IMR-90 (cell line): Measurements from ENCODE around the gene AP5B1. TPM values are rescaled to one million over a fixed set of nuclear protein-coding genes. Genes with fewer than 3 reads are reported as not detected.
"Not testable (repeated sequence)": the region's sequence is repeated elsewhere in the genome, so short reads cannot be mapped to it uniquely, and the experiment has no call there.

Source experiments
- ATAC-seq: fragments of 200-7000 bp; cut with Tn5 transposase; 2 replicates; pipeline ENCODE4 v1.9.1; 2020; ENCODE audit warnings: low read depth, mild to moderate bottlenecking, moderate library complexity
- BruUV-seq: library from RNA; stranded (reverse); fragments of 400-500 nt; replicated peaks from 2 replicates; lab custom pipeline; 2021; lab: Mats Ljungman, UMichigan
- CTCF ChIA-PET: fragments of 300-600 bp; formaldehyde crosslinking; extraction: SDS; loops from one replicate; lab custom pipeline; 2021; ENCODE audit warnings: antibody characterized with exemption; lab: Yijun Ruan, JAX
- POLR2A ChIA-PET: fragments of 300-600 bp; sonication (Branson Sonifier 250); formaldehyde crosslinking; loops from one replicate; lab custom pipeline; 2022; ENCODE audit warnings: antibody characterized with exemption; ENCODE audit not compliant: unreplicated experiment; lab: Charles Lee
- DNase-seq: peaks from one replicate; pipeline ENCODE4 v3.0.0; 2013
- H2AFZ ChIP-seq: replicated peaks from 2 replicates; pipeline ENCODE3; 2013; ENCODE audit warnings: low read length, mild to moderate bottlenecking; ENCODE audit not compliant: poor library complexity
- H2AK5ac ChIP-seq: 2 replicates; pipeline ENCODE4 v1.6.1; 2013; ENCODE audit warnings: low read depth, low read length, inconsistent platforms
- H2AK9ac ChIP-seq: replicated peaks from 2 replicates; pipeline ENCODE3; 2013; ENCODE audit warnings: mild to moderate bottlenecking, low read depth, low read length, moderate library complexity; ENCODE audit not compliant: poor library complexity
- H2BK120ac ChIP-seq: 2 replicates; pipeline ENCODE4 v1.6.1; 2013; ENCODE audit warnings: low read depth, low read length, inconsistent platforms
- H2BK15ac ChIP-seq: 3 replicates; pipeline ENCODE4 v1.6.1; 2013; ENCODE audit warnings: low read depth, low read length, inconsistent platforms
- H2BK20ac ChIP-seq: 2 replicates; pipeline ENCODE4 v1.6.1; 2013; ENCODE audit warnings: low read depth, mild to moderate bottlenecking, inconsistent platforms, low read length, moderate library complexity
- H2BK5ac ChIP-seq: 2 replicates; pipeline ENCODE4 v1.6.1; 2013; ENCODE audit warnings: mild to moderate bottlenecking, low read depth, low read length, inconsistent platforms; ENCODE audit not compliant: poor library complexity, severe bottlenecking
- H3K14ac ChIP-seq: replicated peaks from 2 replicates; pipeline ENCODE4 v1.6.1; 2013; ENCODE audit warnings: low read depth, low read length, inconsistent platforms
- H3K18ac ChIP-seq: 2 replicates; pipeline ENCODE4 v1.6.1; 2013; ENCODE audit warnings: low read depth, low read length, control low read depth
- H3K23ac ChIP-seq: 2 replicates; pipeline ENCODE4 v1.6.1; 2013; ENCODE audit warnings: low read depth, low read length, inconsistent platforms
- H3K27ac ChIP-seq: 2 replicates; pipeline ENCODE4 v1.5.1; 2013; ENCODE audit warnings: mild to moderate bottlenecking, control low read depth, low read length; ENCODE audit not compliant: insufficient read depth
- H3K27me3 ChIP-seq: 2 replicates; pipeline ENCODE4 v1.6.1; 2013; ENCODE audit warnings: low read length; ENCODE audit not compliant: control insufficient read depth, insufficient read depth
- H3K36me3 ChIP-seq: 2 replicates; pipeline ENCODE4 v1.6.1; 2013; ENCODE audit warnings: low read length, mixed read lengths; ENCODE audit not compliant: control insufficient read depth, insufficient read depth
- H3K4ac ChIP-seq: 2 replicates; pipeline ENCODE4 v1.6.1; 2013; ENCODE audit warnings: low read depth, low read length, inconsistent platforms
- H3K4me1 ChIP-seq: 2 replicates; pipeline ENCODE4 v1.6.1; 2013; ENCODE audit warnings: low read length, mixed read lengths; ENCODE audit not compliant: control insufficient read depth, insufficient read depth
- H3K4me2 ChIP-seq: 2 replicates; pipeline ENCODE4 v1.6.1; 2013; ENCODE audit warnings: low read depth, mild to moderate bottlenecking, control low read depth, low read length, moderate library complexity
- H3K4me3 ChIP-seq: 2 replicates; pipeline ENCODE4 v1.5.1; 2013; ENCODE audit warnings: low read depth, mild to moderate bottlenecking, control low read depth, low read length, moderate library complexity; ENCODE audit not compliant: insufficient read depth
- H3K56ac ChIP-seq: 2 replicates; pipeline ENCODE4 v1.6.1; 2013; ENCODE audit warnings: low read length, inconsistent platforms; ENCODE audit not compliant: insufficient read depth; ENCODE audit errors: extremely low read depth
- H3K79me1 ChIP-seq, 2 experiments: 2 replicates each; pipeline ENCODE4 v1.6.1; 2013; ENCODE audit warnings: low read length in 2 of 2, inconsistent platforms in 1 of 2, low read depth in 1 of 2
- H3K9ac ChIP-seq: 2 replicates; pipeline ENCODE4 v1.6.1; 2013; ENCODE audit warnings: low read depth, low read length, control low read depth
- H3K9me1 ChIP-seq: 2 replicates; pipeline ENCODE4 v1.6.1; 2013; ENCODE audit warnings: low read length, inconsistent platforms; ENCODE audit not compliant: insufficient read depth
- H3K9me3 ChIP-seq: 2 replicates; pipeline ENCODE4 v1.6.1; 2013; ENCODE audit warnings: low read length; ENCODE audit not compliant: control insufficient read depth, insufficient read depth
- H4K20me1 ChIP-seq: 2 replicates; pipeline ENCODE4 v1.6.1; 2013; ENCODE audit warnings: low read length, inconsistent platforms; ENCODE audit not compliant: insufficient read depth
- H4K5ac ChIP-seq: 2 replicates; pipeline ENCODE4 v1.6.1; 2013; ENCODE audit warnings: mild to moderate bottlenecking, low read depth, low read length, control low read depth
- H4K8ac ChIP-seq, 2 experiments: 2 replicates each; pipeline ENCODE4 v1.6.1; 2013; ENCODE audit warnings: low read depth in 2 of 2, low read length in 2 of 2, control low read depth in 1 of 2, inconsistent platforms in 1 of 2
- H4K91ac ChIP-seq: 2 replicates; pipeline ENCODE4 v1.6.1; 2013; ENCODE audit warnings: low read depth, low read length, inconsistent platforms; ENCODE audit not compliant: insufficient read depth
- WGBS, 2 experiments: methylation state at CpG; one replicate each; pipeline versions ENCODE4 v1.1.5 to v1.1.7; 2013; ENCODE audit warnings: missing lambda C conversion rate in 2 of 2; ENCODE audit not compliant: insufficient read length in 1 of 2; ENCODE audit errors: extremely low coverage in 2 of 2; 5-methylcytosine and 5-hydroxymethylcytosine counted together
- dilution Hi-C: fragments of 300-500 bp; cut with HindIII; formaldehyde crosslinking; loops from one replicate; pipeline ENCODE4 v1.14.3; 2018; ENCODE audit warnings: low sequenced_read_pairs; ENCODE audit not compliant: unreplicated experiment
- in situ Hi-C: fragments of 300-500 bp; cut with MboI; formaldehyde crosslinking; loops from 3 replicates; pipeline ENCODE4 v1.14.3; 2019; ENCODE audit warnings: low sequenced_read_pairs, inconsistent platforms, mixed read lengths
- intact Hi-C: fragments of 100-400 bp; cut with micrococcal nuclease; formaldehyde crosslinking; loops from 2 replicates; pipeline ENCODE4 v1.10.0; 2022
- polyA plus RNA-seq, 3 experiments: library from polyadenylated mRNA; depleted of rRNA; stranded (reverse); fragments of >200 nt; gene quantifications; 2 replicates each; pipeline ENCODE4 v1.2.3, GENCODE V29; 2012; ENCODE audit warnings: low replicate concordance in 1 of 3
- total RNA-seq: library from RNA; depleted of rRNA; stranded (reverse); fragments of >200 nt; gene quantifications from 2 replicates; pipeline ENCODE4 v1.2.3, GENCODE V29; 2012

Gene AP5B1
- total and polyA plus RNA-seq, 2 of the 4 experiments (the other 2 are of a cell fraction): 2.5 to 5.0 TPM

DNA sequence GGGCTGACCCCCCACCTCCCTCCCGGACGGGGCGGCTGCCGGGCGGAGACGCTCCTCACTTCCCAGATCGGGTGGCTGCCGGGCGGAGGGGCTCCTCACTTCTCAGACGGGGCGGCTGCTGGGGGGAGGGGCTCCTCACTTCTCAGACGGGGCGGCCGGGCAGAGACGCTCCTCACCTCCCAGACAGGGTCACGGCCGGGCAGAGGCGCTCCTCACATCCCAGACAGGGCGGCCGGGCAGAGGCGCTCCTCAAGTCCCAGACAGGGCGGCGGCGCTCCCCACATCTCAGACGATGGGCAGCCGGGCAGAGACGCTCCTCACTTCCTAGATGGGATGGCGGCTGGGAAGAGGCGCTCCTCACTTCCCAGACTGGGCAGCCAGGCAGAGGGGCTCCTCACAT is 18.0 kb downstream of the AP5B1 start:
- H3K4me1 ChIP-seq, H3K36me3 ChIP-seq, H3K27me3 ChIP-seq, H3K4me2 ChIP-seq, CTCF ChIA-PET, DNase-seq, H4K5ac ChIP-seq, H4K20me1 ChIP-seq, H3K4me3 ChIP-seq, POLR2A ChIA-PET, H2AFZ ChIP-seq, H2BK15ac ChIP-seq, ATAC-seq, H3K18ac ChIP-seq, H4K8ac ChIP-seq, H3K27ac ChIP-seq, H3K9me3 ChIP-seq, H3K14ac ChIP-seq, H2BK5ac ChIP-seq, H2AK9ac ChIP-seq, H3K9ac ChIP-seq, H3K79me1 ChIP-seq, H3K23ac ChIP-seq, H2BK120ac ChIP-seq, BruUV-seq, H4K91ac ChIP-seq, H3K9me1 ChIP-seq, H2BK20ac ChIP-seq, H2AK5ac ChIP-seq, H3K4ac ChIP-seq, dilution Hi-C loops, in situ Hi-C loops, H3K56ac ChIP-seq: not testable (repeated sequence)
- intact Hi-C loops: loop anchor here (10.0 kb wide), 1 partner anchor 68 kb away; no protein-coding TSS in a partner anchor
- WGBS, 2 experiments: no CpG with 5 or more reads among the region's 29 CpGs

DNA sequence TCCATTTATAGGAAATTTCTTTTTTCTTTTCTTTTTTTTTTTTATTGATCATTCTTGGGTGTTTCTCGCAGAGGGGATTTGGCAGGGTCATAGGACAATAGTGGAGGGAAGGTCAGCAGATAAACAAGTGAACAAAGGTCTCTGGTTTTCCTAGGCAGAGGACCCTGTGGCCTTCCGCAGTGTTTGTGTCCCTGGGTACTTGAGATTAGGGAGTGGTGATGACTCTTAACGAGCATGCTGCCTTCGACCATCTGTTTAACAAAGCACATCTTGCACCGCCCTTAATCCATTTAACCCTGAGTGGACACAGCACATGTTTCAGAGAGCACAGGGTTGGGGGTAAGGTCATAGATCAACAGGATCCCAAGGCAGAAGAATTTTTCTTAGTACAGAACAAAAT is 18.6 kb downstream of the AP5B1 start:
- H4K8ac ChIP-seq, ATAC-seq, H3K79me1 ChIP-seq, H3K4me1 ChIP-seq, H3K18ac ChIP-seq, H4K20me1 ChIP-seq, H3K56ac ChIP-seq, H2BK20ac ChIP-seq, H4K91ac ChIP-seq, H2AK5ac ChIP-seq, in situ Hi-C loops, H3K4me3 ChIP-seq, H3K23ac ChIP-seq, H3K9me3 ChIP-seq, CTCF ChIA-PET, H3K4me2 ChIP-seq, H3K14ac ChIP-seq, H3K27ac ChIP-seq, H3K9ac ChIP-seq, H3K36me3 ChIP-seq, H2BK120ac ChIP-seq, H3K27me3 ChIP-seq, dilution Hi-C loops, POLR2A ChIA-PET, H3K4ac ChIP-seq, H4K5ac ChIP-seq, H2BK5ac ChIP-seq, H2BK15ac ChIP-seq, H3K9me1 ChIP-seq, BruUV-seq, H2AK9ac ChIP-seq, H2AFZ ChIP-seq, DNase-seq: not testable (repeated sequence)
- WGBS, 2 experiments: no CpG with 5 or more reads among the region's 5 CpGs
- intact Hi-C loops: loop anchor here (10.0 kb wide), 1 partner anchor 67 kb away; no protein-coding TSS in a partner anchor
